Hepatocyte (in vitro differentiated cells): ENCODE results near the gene SMIM12.

Experiments
- CTCF ChIP-seq: fragments of 200-600 bp; sonication (generic); IDR thresholded peaks from 2 replicates; pipeline ENCODE4 v1.5.1; 2016; ENCODE audit warnings: antibody characterized with exemption, mild to moderate bottlenecking; ENCODE audit not compliant: poor library complexity
- EZH2phosphoT487 ChIP-seq: fragments of 200-600 bp; sonication (generic); IDR thresholded peaks from one replicate; pipeline ENCODE4 v1.6.1; 2018; ENCODE audit warnings: antibody characterized with exemption, mild to moderate bottlenecking, low read depth, moderate library complexity; ENCODE audit not compliant: unreplicated experiment, severe bottlenecking

DNA sequence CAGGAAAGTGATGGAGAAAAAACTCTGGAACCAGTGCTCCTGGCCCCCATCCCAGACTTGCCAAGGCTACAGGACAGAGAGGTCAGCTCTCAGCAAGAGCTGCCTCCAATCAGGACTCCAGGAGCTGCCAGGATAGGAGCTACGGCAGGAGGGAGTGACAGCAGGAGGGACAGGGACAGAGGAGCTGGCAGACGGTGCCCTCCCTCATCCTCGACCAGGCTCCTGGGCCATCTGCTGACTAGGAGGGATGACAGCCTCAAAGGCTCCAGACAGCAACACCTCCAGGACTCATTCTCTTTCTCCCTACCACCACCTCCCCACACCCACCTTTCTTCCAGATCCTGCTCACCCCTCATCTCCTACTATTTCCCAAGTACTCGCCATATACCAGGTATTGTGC lies 47.2 kb upstream of the SMIM12 start:
- TF ChIP-seq EZH2phosphoT487 (no peak), CTCF (no peak)
